Stimulated activated CD4-positive, alpha-beta T cell treated with anti-CD3 and anti-CD28 coated beads, TNF-alpha, amount 100 ng/mL, for 24 hours (primary cell): ENCODE measurements around the gene UBE2E3.
"Not testable (repeated sequence)": the region's sequence is repeated elsewhere in the genome, so short reads cannot be mapped to it uniquely, and the experiment has no call there.

Source experiments
- DNase-seq, 3 experiments: peaks; one replicate each; pipeline ENCODE4 v3.0.0-alpha.2; 2020; ENCODE audit warnings: low read depth in 3 of 3

UBE2E3 gene

GRCh38 chr2:181073896-181074295 lies 93.5 kb downstream of the UBE2E3 start:
- no peak for DNase-seq

- no peak for DNase-seq
Measured at GRCh38 chr2:181074457-181074856, 94.1 kb downstream of the UBE2E3 start.

- no peak for DNase-seq
Measured at GRCh38 chr2:181076658-181077057, 96.3 kb downstream of the UBE2E3 start.

GRCh38 chr2:181077128-181077709 lies 96.8 kb downstream of the UBE2E3 start:
- DNase-seq = peak in 1 of 3 experiments; percentile 27

- DNase-seq = no peak
Measured at GRCh38 chr2:181083140-181083539, 102.7 kb downstream of the UBE2E3 start.

GRCh38 chr2:181085734-181086133 lies 105.3 kb downstream of the UBE2E3 start:
- no peak for DNase-seq

- DNase-seq = not testable (repeated sequence)
Measured at GRCh38 chr2:181091920-181092319, 111.5 kb downstream of the UBE2E3 start.

GRCh38 chr2:181095486-181095885 lies 115.1 kb downstream of the UBE2E3 start:
- no peak for DNase-seq

GRCh38 chr2:181103659-181104058 lies 123.3 kb downstream of the UBE2E3 start:
- no peak for DNase-seq

- no peak for DNase-seq
Measured at GRCh38 chr2:181104512-181105115, 124.2 kb downstream of the UBE2E3 start.

- DNase-seq = no peak
Measured at GRCh38 chr2:181105562-181105961, 125.2 kb downstream of the UBE2E3 start.

GRCh38 chr2:181106229-181106628 lies 125.8 kb downstream of the UBE2E3 start:
- no peak for DNase-seq

- no peak for DNase-seq
Measured at GRCh38 chr2:181106789-181107627, 126.6 kb downstream of the UBE2E3 start.

GRCh38 chr2:181107628-181107945 lies 127.2 kb downstream of the UBE2E3 start:
- no peak for DNase-seq

GRCh38 chr2:181111059-181111458 lies 130.7 kb downstream of the UBE2E3 start:
- no peak for DNase-seq

- no peak for DNase-seq
Measured at GRCh38 chr2:181112916-181113315, 132.5 kb downstream of the UBE2E3 start.
